Left lung (tissue), 10 donors: ENCODE measurements around the gene NRDC. TPM values are rescaled to one million over a fixed set of nuclear protein-coding genes. Genes with fewer than 3 reads are reported as not detected.

Experiments
- ATAC-seq: fragments of 200-7000 bp; cut with Tn5 transposase; one replicate; pipeline ENCODE4 v1.9.1; 2020; ENCODE audit warnings: moderate library complexity
- DNase-seq, 4 donors: peaks; one replicate each; pipeline ENCODE4 v3.0.0-alpha.2; 2013 to 2020
- H3K27ac ChIP-seq, 2 donors: fragments of 200-600 bp; sonication (generic) in 1 of 2; one replicate each; pipeline versions ENCODE4 v1.5.0 to v1.8.0; 2020 to 2021
- H3K27me3 ChIP-seq, 2 donors: fragments of 200-600 bp; sonication (generic) in 1 of 2; one replicate each; pipeline versions ENCODE4 v1.5.0 to v1.8.0; 2020 to 2021
- H3K36me3 ChIP-seq, 2 donors: fragments of 200-600 bp; sonication (generic) in 1 of 2; one replicate each; pipeline versions ENCODE4 v1.5.0 to v1.8.0; 2020 to 2021
- H3K4me1 ChIP-seq, 2 donors: fragments of 200-600 bp; one replicate each; pipeline ENCODE4 v1.8.0; 2021
- H3K4me3 ChIP-seq, 2 donors: fragments of 200-600 bp; sonication (generic) in 1 of 2; one replicate each; pipeline versions ENCODE4 v1.5.0 to v1.8.0; 2020 to 2021; ENCODE audit warnings: mild to moderate bottlenecking in 1 of 2
- H3K9me3 ChIP-seq, 2 donors: fragments of 200-600 bp; sonication (generic) in 1 of 2; one replicate each; pipeline versions ENCODE4 v1.5.0 to v1.8.0; 2020 to 2021
- CTCF ChIP-seq, 2 donors: fragments of 200-600 bp; sonication (generic) in 1 of 2; IDR thresholded peaks; one replicate each; pipeline versions ENCODE4 v1.5.0 to v1.8.0; 2021; ENCODE audit warnings: antibody characterized with exemption in 2 of 2
- intact Hi-C, 2 donors: fragments of 100-400 bp; cut with DNase I; formaldehyde crosslinking; loops; one replicate each; pipeline versions ENCODE4 v1.11.2 to v1.14.2; 2022
- polyA plus RNA-seq, 6 donors: library from polyadenylated mRNA; unstranded; fragments of 120-200 nt; gene quantifications; one replicate each; pipeline ENCODE4 v1.2.1, GENCODE V29; 2013; ENCODE audit not compliant: insufficient read length in 6 of 6
- total RNA-seq, 2 donors: library from RNA; stranded (reverse); fragmentation: NEBNext Ultra II Directional; extraction: Animal tissue kit (Norgen Biotek cat#: 25700); gene quantifications; one replicate each; pipeline ENCODE4 v1.2.1, GENCODE V29; 2021
- donor health status: DM: no; HTN: yes; CAD: no.
- donor health status: DM: no; HTN: no; CAD: no.

Gene NRDC
- total and polyA plus RNA-seq, 8 donors = 101 to 176 (median 153) TPM

GRCh38 chr1:51856745-51857144 lies 21.8 kb downstream of the NRDC start:
- DNase-seq (no peak), ATAC-seq (no peak)
- no peaks in the 10 kb centered on the region for H3K27me3 ChIP-seq
- TF ChIP-seq CTCF (IDR thresholded peaks at IDR 0.05) = no peak
- H3K4me1 ChIP-seq = no peaks in the 10 kb centered on the region
- intact Hi-C loops = no loop called here
- peaks cover 0 to 25% of the 10 kb centered on the region in 2 donors for H3K36me3 ChIP-seq
- no peak overlapping the region for H3K27ac ChIP-seq
- no peak overlapping the region for H3K4me3 ChIP-seq
- H3K9me3 ChIP-seq = no peaks in the 10 kb centered on the region

DNA sequence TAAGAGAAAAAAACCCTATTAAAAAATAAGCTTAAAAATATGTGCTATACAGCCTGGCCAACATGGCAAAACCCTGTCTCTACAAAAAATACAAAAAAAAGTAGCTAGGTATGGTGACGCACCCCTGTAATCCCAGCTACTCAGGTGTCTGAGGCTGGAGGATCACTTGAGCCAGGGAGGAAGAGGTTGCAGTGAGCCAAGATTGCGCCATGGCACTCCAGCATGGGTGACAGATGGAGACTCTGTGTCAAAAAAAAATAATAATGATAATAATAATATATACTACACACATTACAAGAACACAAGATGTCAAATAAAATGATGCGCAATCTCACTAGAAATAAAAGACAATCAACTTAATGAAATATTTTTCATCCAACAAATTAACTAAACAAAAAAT lies 22.9 kb downstream of the NRDC start:
- peak in 1 of 4 donors; percentile 57 for DNase-seq
- H3K4me1 ChIP-seq = no peaks in the 10 kb centered on the region
- no peak overlapping the region for H3K27ac ChIP-seq
- TF ChIP-seq CTCF (IDR thresholded peaks at IDR 0.05) = no peak
- intact Hi-C loops = no loop called here
- no peaks in the 10 kb centered on the region for H3K27me3 ChIP-seq
- no peaks in the 10 kb centered on the region for H3K9me3 ChIP-seq
- peaks cover 0 to 25% of the 10 kb centered on the region in 2 donors for H3K36me3 ChIP-seq
- no peak overlapping the region for H3K4me3 ChIP-seq
- ATAC-seq = no peak

GRCh38 chr1:51853360-51853759 lies 25.2 kb downstream of the NRDC start:
- intact Hi-C loops = no loop called here
- no peaks in the 10 kb centered on the region for H3K4me1 ChIP-seq
- H3K9me3 ChIP-seq = no peaks in the 10 kb centered on the region
- peaks cover 0 to 25% of the 10 kb centered on the region in 2 donors for H3K36me3 ChIP-seq
- no peak for TF ChIP-seq CTCF (IDR thresholded peaks at IDR 0.05)
- H3K27me3 ChIP-seq = no peaks in the 10 kb centered on the region
- DNase-seq (no peak), ATAC-seq (no peak)
- H3K4me3 ChIP-seq = no peak overlapping the region
- H3K27ac ChIP-seq = no peak overlapping the region

GRCh38 chr1:51851882-51852396 lies 26.6 kb downstream of the NRDC start:
- ATAC-seq = no peak
- no peaks in the 10 kb centered on the region for H3K4me1 ChIP-seq
- no peak overlapping the region for H3K27ac ChIP-seq

More at GRCh38 chr1:51851882-51852396, 26.6 kb downstream of the NRDC start:
- Histone ChIP-seq H3K9me3 (no peaks in the 10 kb centered on the region), H3K36me3 (peaks cover 0 to 35% of the 10 kb centered on the region in 2 donors), H3K4me3 (no peak overlapping the region), H3K27me3 (no peaks in the 10 kb centered on the region)
- TF ChIP-seq CTCF (IDR thresholded peaks at IDR 0.05) = no peak
- DNase-seq = no peak
- intact Hi-C loops = no loop called here
